A549 (cell line): ENCODE data around the gene GLYATL3. TPM values are rescaled to one million over a fixed set of nuclear protein-coding genes. Genes with fewer than 3 reads are reported as not detected.

Experiments used
- ATAC-seq, 2 experiments: fragments of 200-7000 bp in 1 of 2; fragments of >200 bp in 1 of 2; cut with Nextera tagmentation in 1 of 2; cut with Tn5 transposase in 1 of 2; 3 replicates each; pipeline versions ENCODE4 v1.8.0 to v1.9.1; 2018 to 2020; ENCODE audit warnings: mild to moderate bottlenecking in 1 of 2, moderate library complexity in 1 of 2
- CTCF ChIA-PET: fragments of 300-600 bp; sonication (Branson Sonifier 250); formaldehyde crosslinking; extraction: SDS; loops from one replicate; lab custom pipeline; 2021; ENCODE audit warnings: antibody characterized with exemption, inconsistent platforms; lab: Yijun Ruan, JAX
- POLR2A ChIA-PET: fragments of 350-600 bp; formaldehyde crosslinking; extraction: SDS; loops from one replicate; lab custom pipeline; 2021; ENCODE audit warnings: antibody characterized with exemption, inconsistent platforms; lab: Yijun Ruan, JAX
- DNase-seq, 2 experiments: peaks; one replicate each; pipeline versions ENCODE4 v3.0.0 to v3.0.0-alpha.2; 2011 to 2016; ENCODE audit warnings: low read depth in 1 of 2, low spot score in 1 of 2
- FAIRE-seq: peaks from 2 replicates; lab custom pipeline; 2011; peaks lifted over from hg19 to GRCh38; lab: Jason Lieb, UNC
- H3K27ac ChIP-seq, 2 experiments: fragments of >200 bp; sonication (Bioruptor Twin); formaldehyde crosslinking; 3 replicates each; pipeline ENCODE4 v1.5.1; 2016 to 2017
- H3K4me1 ChIP-seq: fragments of >200 bp; sonication (Bioruptor Twin); formaldehyde crosslinking; 3 replicates; pipeline ENCODE4 v1.6.1; 2016
- H3K4me2 ChIP-seq: fragments of >200 bp; sonication (Bioruptor Twin); formaldehyde crosslinking; 3 replicates; pipeline ENCODE4 v1.6.1; 2016
- H3K4me3 ChIP-seq: fragments of >200 bp; sonication (Bioruptor Twin); formaldehyde crosslinking; 3 replicates; pipeline ENCODE4 v1.5.1; 2016
- H3K9me3 ChIP-seq: fragments of >200 bp; sonication (Bioruptor Twin); formaldehyde crosslinking; 3 replicates; pipeline ENCODE4 v1.6.1; 2016
- CBX2 ChIP-seq: fragments of 200-600 bp; sonication (generic); IDR thresholded peaks from 2 replicates; pipeline ENCODE4 v1.6.1; 2016; ENCODE audit warnings: low read depth, mild to moderate bottlenecking, borderline replicate concordance
- CBX8 ChIP-seq: fragments of 200-600 bp; sonication (generic); IDR thresholded peaks from 2 replicates; pipeline ENCODE4 v1.6.1; 2016
- CHD2 ChIP-seq: fragments of 150-350 bp; IDR thresholded peaks from 2 replicates; pipeline ENCODE4 v1.6.1; 2014; ENCODE audit warnings: low read length; ENCODE audit not compliant: partially characterized antibody
- CHD4 ChIP-seq: fragments of 200-600 bp; sonication (generic); IDR thresholded peaks from 2 replicates; pipeline ENCODE4 v1.6.1; 2016; ENCODE audit warnings: antibody characterized with exemption, mild to moderate bottlenecking, borderline replicate concordance
- EP300 ChIP-seq, 2 experiments: fragments of >200 bp; sonication (Bioruptor Twin); formaldehyde crosslinking; IDR thresholded peaks; 2 replicates in 1 of 2; 3 replicates in 1 of 2; pipeline ENCODE4 v1.6.1; 2016 to 2017
- FOSB ChIP-seq: fragments of 250-450 bp; sonication (Bioruptor Pico); IDR thresholded peaks from 2 replicates; pipeline ENCODE4 v1.5.0; 2020; ENCODE audit warnings: mild to moderate bottlenecking, moderate library complexity
- HEYL ChIP-seq: fragments of 250-450 bp; sonication (Bioruptor Pico); IDR thresholded peaks from 2 replicates; pipeline ENCODE4 v1.8.0; 2021; ENCODE audit warnings: mild to moderate bottlenecking, moderate library complexity
- HOXB13 ChIP-seq: fragments of 250-450 bp; sonication (Bioruptor Pico); IDR thresholded peaks from 2 replicates; pipeline ENCODE4 v1.5.0; 2020; ENCODE audit warnings: low read depth, mild to moderate bottlenecking, moderate library complexity
- JUNB ChIP-seq: fragments of >200 bp; sonication (Bioruptor Twin); formaldehyde crosslinking; IDR thresholded peaks from 2 replicates; pipeline ENCODE4 v1.6.1; 2016
- KDM5A ChIP-seq: fragments of 200-600 bp; sonication (generic); IDR thresholded peaks from 2 replicates; pipeline ENCODE4 v1.6.1; 2016; ENCODE audit warnings: antibody characterized with exemption, mild to moderate bottlenecking
- MAZ ChIP-seq: fragments of 150-350 bp; IDR thresholded peaks from 2 replicates; pipeline ENCODE4 v1.6.1; 2014; ENCODE audit warnings: antibody characterized with exemption, low read depth, low read length, borderline replicate concordance
- NPAS2 ChIP-seq: fragments of 250-450 bp; sonication (Bioruptor Pico); IDR thresholded peaks from 2 replicates; pipeline ENCODE4 v1.8.0; 2022; ENCODE audit warnings: mild to moderate bottlenecking, moderate library complexity, borderline replicate concordance
- PHF8 ChIP-seq: fragments of 200-600 bp; sonication (generic); IDR thresholded peaks from 2 replicates; pipeline ENCODE4 v1.6.1; 2016; ENCODE audit warnings: low read depth, mild to moderate bottlenecking, antibody characterized with exemption, moderate library complexity, borderline replicate concordance
- RAD21 ChIP-seq, 2 experiments: fragments of >200 bp in 1 of 2; sonication (Bioruptor Twin) in 1 of 2; formaldehyde crosslinking in 1 of 2; IDR thresholded peaks in 1 of 2; conservative IDR thresholded peaks in 1 of 2; 2 replicates in 1 of 2; 3 replicates in 1 of 2; pipeline ENCODE4 v1.6.1; 2012 to 2018; ENCODE audit warnings: inconsistent platforms in 1 of 2
- RCOR1 ChIP-seq: fragments of 150-350 bp; IDR thresholded peaks from 2 replicates; pipeline ENCODE4 v1.6.1; 2014; ENCODE audit warnings: antibody characterized with exemption, low read length, low read depth
- TFCP2L1 ChIP-seq: fragments of 250-450 bp; sonication (Bioruptor Pico); IDR thresholded peaks from 2 replicates; pipeline ENCODE4 v1.5.0; 2021; ENCODE audit warnings: mild to moderate bottlenecking
- ZC3H11A ChIP-seq: fragments of 450-650 bp; IDR thresholded peaks from 2 replicates; pipeline ENCODE4 v1.6.1; 2014; ENCODE audit warnings: antibody characterized with exemption, mild to moderate bottlenecking
- ZFP36 ChIP-seq: fragments of 450-650 bp; IDR thresholded peaks from 2 replicates; pipeline ENCODE4 v1.6.1; 2014; ENCODE audit warnings: borderline replicate concordance; ENCODE audit not compliant: partially characterized antibody
- WGBS: methylation state at CpG from one replicate; pipeline ENCODE4 v1.1.6; 2017; ENCODE audit errors: missing lambda C conversion rate; 5-methylcytosine and 5-hydroxymethylcytosine counted together
- polyA plus RNA-seq, 4 experiments: library from polyadenylated mRNA; depleted of rRNA in 3 of 4; stranded (reverse); fragments of >200 nt; fragmentation: RNase III in 1 of 4; extraction: RNeasy Plus Mini Kit Qiagen cat#74134 plus additional on column Dnase treatment in 1 of 4; gene quantifications; 2 replicates in 3 of 4; 3 replicates in 1 of 4; pipeline ENCODE4 v1.2.3, GENCODE V29; 2011 to 2017
- TF ChIP-seq, protein P1 (sequence below): fragments of >200 bp; sonication (Bioruptor Twin); formaldehyde crosslinking; IDR thresholded peaks from 2 replicates; pipeline ENCODE4 v1.6.1; 2016
- TF ChIP-seq, protein P2 (sequence below): fragments of 250-450 bp; sonication (Bioruptor Pico); IDR thresholded peaks from 2 replicates; pipeline ENCODE4 v1.5.0; 2020; ENCODE audit warnings: low read depth, mild to moderate bottlenecking, moderate library complexity
- TF ChIP-seq, protein P3 (sequence below): fragments of 200-600 bp; sonication (generic); IDR thresholded peaks from 2 replicates; pipeline ENCODE4 v1.6.1; 2016; ENCODE audit warnings: antibody characterized with exemption, mild to moderate bottlenecking, moderate library complexity
- TF ChIP-seq, protein P4 (sequence below): fragments of >200 bp; sonication (Bioruptor Twin); formaldehyde crosslinking; IDR thresholded peaks from 3 replicates; pipeline ENCODE4 v1.6.1; 2016

The GLYATL3 gene
- polyA plus RNA-seq, 2 of the 4 experiments (the other 2 are of a cell fraction): not detected

DNA sequence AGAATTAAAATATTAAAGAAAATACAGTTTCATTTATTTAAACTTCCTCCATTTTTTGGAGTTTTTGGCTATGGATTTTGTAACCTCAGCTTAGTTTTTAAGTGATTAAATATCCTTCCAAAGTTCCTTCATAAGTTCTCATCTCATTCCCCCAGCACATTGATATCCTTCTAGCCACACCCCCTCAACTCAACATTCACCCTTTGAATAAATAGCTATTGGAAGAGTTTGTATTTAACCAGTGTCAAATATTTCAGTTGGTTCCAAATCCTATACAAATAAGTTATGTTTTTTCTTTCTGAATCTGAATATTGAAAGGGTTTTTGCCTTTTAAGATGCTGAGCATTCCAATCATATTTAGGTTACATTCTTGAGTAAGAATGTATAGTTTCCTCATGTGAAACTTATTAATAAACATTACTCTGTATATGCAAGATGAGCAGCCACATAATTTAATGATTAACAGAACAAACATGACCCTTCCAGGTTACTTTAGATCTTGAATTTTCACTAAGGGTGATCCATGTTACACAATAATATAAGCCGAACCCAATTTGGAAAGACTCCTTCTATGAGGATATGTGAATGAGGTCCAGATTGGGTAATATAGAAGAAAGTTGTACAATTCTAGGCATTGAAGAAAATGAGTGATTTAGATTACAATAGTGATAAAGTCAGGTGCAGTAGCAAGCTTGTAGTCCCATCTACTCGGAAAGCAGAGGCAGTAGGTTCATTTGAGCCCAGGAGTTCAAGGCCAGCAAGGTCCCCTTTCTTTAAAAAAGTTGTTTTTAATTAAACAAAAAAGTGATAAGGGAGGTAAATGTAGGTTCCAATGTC is 13.6 kb downstream of the GLYATL3 start:
- H3K27ac ChIP-seq: no peak overlapping the region
- no peak for FAIRE-seq
- no peak for TF ChIP-seq PHF8
- TF ChIP-seq, protein P1, sequence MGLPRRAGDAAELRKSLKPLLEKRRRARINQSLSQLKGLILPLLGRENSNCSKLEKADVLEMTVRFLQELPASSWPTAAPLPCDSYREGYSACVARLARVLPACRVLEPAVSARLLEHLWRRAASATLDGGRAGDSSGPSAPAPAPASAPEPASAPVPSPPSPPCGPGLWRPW: no peak
- TF ChIP-seq, protein P2, sequence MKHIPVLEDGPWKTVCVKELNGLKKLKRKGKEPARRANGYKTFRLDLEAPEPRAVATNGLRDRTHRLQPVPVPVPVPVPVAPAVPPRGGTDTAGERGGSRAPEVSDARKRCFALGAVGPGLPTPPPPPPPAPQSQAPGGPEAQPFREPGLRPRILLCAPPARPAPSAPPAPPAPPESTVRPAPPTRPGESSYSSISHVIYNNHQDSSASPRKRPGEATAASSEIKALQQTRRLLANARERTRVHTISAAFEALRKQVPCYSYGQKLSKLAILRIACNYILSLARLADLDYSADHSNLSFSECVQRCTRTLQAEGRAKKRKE: no peak
- TF ChIP-seq, protein P3, sequence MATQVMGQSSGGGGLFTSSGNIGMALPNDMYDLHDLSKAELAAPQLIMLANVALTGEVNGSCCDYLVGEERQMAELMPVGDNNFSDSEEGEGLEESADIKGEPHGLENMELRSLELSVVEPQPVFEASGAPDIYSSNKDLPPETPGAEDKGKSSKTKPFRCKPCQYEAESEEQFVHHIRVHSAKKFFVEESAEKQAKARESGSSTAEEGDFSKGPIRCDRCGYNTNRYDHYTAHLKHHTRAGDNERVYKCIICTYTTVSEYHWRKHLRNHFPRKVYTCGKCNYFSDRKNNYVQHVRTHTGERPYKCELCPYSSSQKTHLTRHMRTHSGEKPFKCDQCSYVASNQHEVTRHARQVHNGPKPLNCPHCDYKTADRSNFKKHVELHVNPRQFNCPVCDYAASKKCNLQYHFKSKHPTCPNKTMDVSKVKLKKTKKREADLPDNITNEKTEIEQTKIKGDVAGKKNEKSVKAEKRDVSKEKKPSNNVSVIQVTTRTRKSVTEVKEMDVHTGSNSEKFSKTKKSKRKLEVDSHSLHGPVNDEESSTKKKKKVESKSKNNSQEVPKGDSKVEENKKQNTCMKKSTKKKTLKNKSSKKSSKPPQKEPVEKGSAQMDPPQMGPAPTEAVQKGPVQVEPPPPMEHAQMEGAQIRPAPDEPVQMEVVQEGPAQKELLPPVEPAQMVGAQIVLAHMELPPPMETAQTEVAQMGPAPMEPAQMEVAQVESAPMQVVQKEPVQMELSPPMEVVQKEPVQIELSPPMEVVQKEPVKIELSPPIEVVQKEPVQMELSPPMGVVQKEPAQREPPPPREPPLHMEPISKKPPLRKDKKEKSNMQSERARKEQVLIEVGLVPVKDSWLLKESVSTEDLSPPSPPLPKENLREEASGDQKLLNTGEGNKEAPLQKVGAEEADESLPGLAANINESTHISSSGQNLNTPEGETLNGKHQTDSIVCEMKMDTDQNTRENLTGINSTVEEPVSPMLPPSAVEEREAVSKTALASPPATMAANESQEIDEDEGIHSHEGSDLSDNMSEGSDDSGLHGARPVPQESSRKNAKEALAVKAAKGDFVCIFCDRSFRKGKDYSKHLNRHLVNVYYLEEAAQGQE: no peak
- no peak for TF ChIP-seq RCOR1
- no peak for TF ChIP-seq HOXB13
- TF ChIP-seq CBX2: no peak
- H3K4me2 ChIP-seq: 0 out of 3 replicates have a peak overlapping the region, but pooled peaks have one; percentile 32
- WGBS: 31% methylated on average over 2 of the region's 2 CpGs
- no peaks in the 10 kb centered on the region for H3K9me3 ChIP-seq
- DNase-seq: no peak
- ChIA-PET CTCF (no interaction called here), POLR2A (no interaction called here)
- peaks cover 9% of the 10 kb centered on the region; the same call in 1 of the 3 replicates for H3K4me1 ChIP-seq
- no peak overlapping the region for H3K4me3 ChIP-seq
- no peak for ATAC-seq

DNA sequence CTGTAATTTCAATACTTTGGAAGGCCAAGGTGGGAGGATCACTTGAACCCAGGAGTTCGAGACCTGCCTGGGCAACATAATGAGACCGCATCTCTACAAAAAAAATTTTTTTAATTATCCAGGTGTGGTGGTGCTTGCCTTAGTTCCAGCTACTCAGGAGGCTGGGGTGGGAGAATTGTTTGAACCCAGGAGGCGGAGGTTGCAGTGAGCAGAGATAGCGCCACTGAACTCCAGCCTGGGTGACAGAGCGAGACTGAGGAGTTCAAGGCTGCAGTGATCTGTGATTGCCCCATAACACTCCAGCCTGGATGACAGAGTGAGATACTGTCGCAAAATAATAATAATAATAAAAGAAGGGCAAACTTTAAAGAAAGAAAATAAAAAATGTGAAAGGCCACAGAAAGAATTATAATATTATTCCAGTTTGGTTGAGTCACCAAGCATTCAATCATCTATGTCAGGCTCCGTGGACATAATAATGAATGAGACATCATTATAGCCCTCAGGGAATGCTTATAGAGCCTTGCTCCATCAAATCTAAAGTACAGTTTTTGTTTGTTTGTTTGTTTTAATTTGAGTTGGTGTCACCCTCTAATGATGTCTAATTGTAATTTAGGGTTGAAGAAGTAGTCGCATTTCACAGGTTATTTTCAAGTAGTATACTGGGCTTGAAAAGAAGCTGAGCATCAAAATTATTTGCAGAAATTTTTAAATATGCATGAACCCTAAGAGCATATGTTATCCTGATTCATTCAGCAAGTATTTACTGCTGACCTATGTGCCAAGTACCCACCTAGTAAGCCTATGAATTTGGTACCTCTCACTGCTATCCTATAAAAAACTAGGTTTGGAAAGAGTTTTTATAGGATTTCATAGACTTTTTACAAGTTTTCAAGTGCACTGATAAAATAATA is 15.1 kb downstream of the GLYATL3 start:
- peaks cover 9% of the 10 kb centered on the region; the same call in 1 of the 3 replicates for H3K4me1 ChIP-seq
- ATAC-seq (no peak), FAIRE-seq (no peak), DNase-seq (no peak)
- no peak overlapping the region for H3K27ac ChIP-seq
- no peak overlapping the region for H3K4me2 ChIP-seq
- H3K9me3 ChIP-seq: no peaks in the 10 kb centered on the region
- no peak overlapping the region for H3K4me3 ChIP-seq
- POLR2A ChIA-PET: no interaction called here
- CTCF ChIA-PET: interaction anchor here (0.6 to 1.8 kb wide), 3 partner anchors 17 to 585 kb away, joined by 3 to 7 read pairs (median 3); no protein-coding TSS in a partner anchor
- TF ChIP-seq, protein P3: no peak
- TF ChIP-seq RAD21 (conservative IDR thresholded peaks at IDR 0.05 in 1 of 2, IDR thresholded peaks at IDR 0.05 in 1 of 2) (no peak), JUNB (no peak), EP300 (IDR thresholded peaks at IDR 0.05) (no peak), CBX8 (no peak), HEYL (CRISPR knock-in tag) (no peak), RCOR1 (no peak), CHD4 (no peak), KDM5A (no peak), ZFP36 (no peak), CHD2 (no peak), NPAS2 (CRISPR knock-in tag) (no peak), MAZ (no peak), ZC3H11A (no peak), CBX2 (no peak), TFCP2L1 (CRISPR knock-in tag) (no peak), FOSB (CRISPR knock-in tag) (no peak)
- TF ChIP-seq, protein P4, sequence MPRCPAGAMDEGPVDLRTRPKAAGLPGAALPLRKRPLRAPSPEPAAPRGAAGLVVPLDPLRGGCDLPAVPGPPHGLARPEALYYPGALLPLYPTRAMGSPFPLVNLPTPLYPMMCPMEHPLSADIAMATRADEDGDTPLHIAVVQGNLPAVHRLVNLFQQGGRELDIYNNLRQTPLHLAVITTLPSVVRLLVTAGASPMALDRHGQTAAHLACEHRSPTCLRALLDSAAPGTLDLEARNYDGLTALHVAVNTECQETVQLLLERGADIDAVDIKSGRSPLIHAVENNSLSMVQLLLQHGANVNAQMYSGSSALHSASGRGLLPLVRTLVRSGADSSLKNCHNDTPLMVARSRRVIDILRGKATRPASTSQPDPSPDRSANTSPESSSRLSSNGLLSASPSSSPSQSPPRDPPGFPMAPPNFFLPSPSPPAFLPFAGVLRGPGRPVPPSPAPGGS: no peak
- WGBS: 66% methylated on average over 8 of the region's 8 CpGs
